HEK293 (cell line): Measurements from ENCODE around the gene SPON1.

Experiments
- CTCF ChIA-PET: fragments of 350-600 bp; formaldehyde crosslinking; extraction: SDS; loops from one replicate; lab custom pipeline; 2021; ENCODE audit warnings: antibody characterized with exemption; lab: Yijun Ruan, JAX
- POLR2A ChIA-PET: fragments of 300-600 bp; formaldehyde crosslinking; extraction: SDS; loops from one replicate; lab custom pipeline; 2020; ENCODE audit warnings: antibody characterized with exemption, inconsistent platforms; lab: Yijun Ruan, JAX
- H3K27ac ChIP-seq: fragments of 200-500 bp; sonication (Bioruptor generic); 2 replicates; pipeline ENCODE4 v1.5.1; 2014; ENCODE audit warnings: low read depth, low read length, control low read depth, inconsistent platforms; ENCODE audit errors: extremely low read depth
- H3K36me3 ChIP-seq, 2 experiments: fragments of 200-500 bp in 1 of 2; sonication (Bioruptor generic) in 1 of 2; 1 replicate in 1 of 2; 2 replicates in 1 of 2; pipeline ENCODE4 v1.5.1; 2014 to 2017; ENCODE audit warnings: inconsistent platforms in 2 of 2, low read length in 2 of 2; ENCODE audit not compliant: control insufficient read depth in 2 of 2, insufficient read depth in 1 of 2
- H3K4me1 ChIP-seq: fragments of 200-500 bp; sonication (Bioruptor generic); 2 replicates; pipeline ENCODE4 v1.5.1; 2014; ENCODE audit warnings: mild to moderate bottlenecking, low read length, inconsistent platforms; ENCODE audit not compliant: control insufficient read depth, insufficient read depth
- H3K4me3 ChIP-seq: 2 replicates; pipeline ENCODE4 v1.5.1; 2011; ENCODE audit warnings: low read depth, mild to moderate bottlenecking, control low read depth, low read length, moderate library complexity
- H3K9me3 ChIP-seq: fragments of 200-500 bp; sonication (Bioruptor generic); 2 replicates; pipeline ENCODE4 v1.5.1; 2014; ENCODE audit warnings: low read depth, low read length, inconsistent platforms; ENCODE audit not compliant: control insufficient read depth, insufficient read depth
- CTCF ChIP-seq: fragments of 450-650 bp; formaldehyde crosslinking; IDR thresholded peaks from 2 replicates; pipeline ENCODE4 v1.5.1; 2016; ENCODE audit warnings: missing biosample characterization, missing genetic modification characterization
- HOXD13 ChIP-seq: sonication (generic); formaldehyde crosslinking; IDR thresholded peaks from 2 replicates; pipeline ENCODE4 v1.8.0; 2022; ENCODE audit warnings: missing genetic modification reagents, borderline replicate concordance
- OVOL3 ChIP-seq: fragments of 450-650 bp; formaldehyde crosslinking; IDR thresholded peaks from 2 replicates; pipeline ENCODE4 v1.5.1; 2016; ENCODE audit warnings: missing biosample characterization, missing genetic modification characterization
- PRDM10 ChIP-seq: fragments of 450-650 bp; formaldehyde crosslinking; IDR thresholded peaks from 2 replicates; pipeline ENCODE4 v1.5.1; 2016; ENCODE audit warnings: missing biosample characterization, missing genetic modification characterization
- SP2 ChIP-seq: fragments of 450-650 bp; formaldehyde crosslinking; IDR thresholded peaks from 2 replicates; pipeline ENCODE4 v1.5.1; 2016; ENCODE audit warnings: missing biosample characterization, missing genetic modification characterization
- TCF7L2 ChIP-seq: IDR thresholded peaks from 2 replicates; pipeline ENCODE4 v1.6.1; 2011; ENCODE audit warnings: low read depth, mild to moderate bottlenecking, inconsistent platforms, low read length, moderate library complexity, borderline replicate concordance
- ZBTB17 ChIP-seq: fragments of 450-650 bp; formaldehyde crosslinking; IDR thresholded peaks from 2 replicates; pipeline ENCODE4 v1.5.1; 2016; ENCODE audit warnings: missing biosample characterization, missing genetic modification characterization
- ZBTB49 ChIP-seq: fragments of 450-650 bp; formaldehyde crosslinking; IDR thresholded peaks from 2 replicates; pipeline ENCODE4 v1.5.1; 2016; ENCODE audit warnings: missing biosample characterization, missing genetic modification characterization, low read depth
- ZBTB8A ChIP-seq: fragments of 450-650 bp; formaldehyde crosslinking; IDR thresholded peaks from 2 replicates; pipeline ENCODE4 v1.5.1; 2016; ENCODE audit warnings: missing biosample characterization, missing genetic modification characterization
- ZEB2 ChIP-seq: fragments of 450-650 bp; formaldehyde crosslinking; IDR thresholded peaks from 2 replicates; pipeline ENCODE4 v1.5.1; 2016; ENCODE audit warnings: missing biosample characterization, missing genetic modification characterization
- ZFP37 ChIP-seq: fragments of 450-650 bp; formaldehyde crosslinking; IDR thresholded peaks from 2 replicates; pipeline ENCODE4 v1.5.1; 2016; ENCODE audit warnings: missing biosample characterization, missing genetic modification characterization
- ZNF10 ChIP-seq: fragments of 450-650 bp; formaldehyde crosslinking; IDR thresholded peaks from 2 replicates; pipeline ENCODE4 v1.5.1; 2017; ENCODE audit warnings: missing biosample characterization, missing genetic modification characterization
- ZNF19 ChIP-seq: fragments of 450-650 bp; formaldehyde crosslinking; IDR thresholded peaks from 2 replicates; pipeline ENCODE4; 2016; ENCODE audit warnings: missing biosample characterization, missing genetic modification characterization, low read depth
- ZNF2 ChIP-seq: fragments of 450-650 bp; formaldehyde crosslinking; IDR thresholded peaks from 2 replicates; pipeline ENCODE4 v1.5.1; 2016; ENCODE audit warnings: missing biosample characterization, missing genetic modification characterization
- ZNF280D ChIP-seq: fragments of 450-650 bp; formaldehyde crosslinking; IDR thresholded peaks from 2 replicates; pipeline ENCODE4 v1.5.1; 2016; ENCODE audit warnings: missing biosample characterization, missing genetic modification characterization
- ZNF335 ChIP-seq: fragments of 450-650 bp; formaldehyde crosslinking; conservative IDR thresholded peaks from 2 replicates; pipeline ENCODE4 v1.5.1; 2016; ENCODE audit warnings: missing biosample characterization, missing genetic modification characterization
- ZNF341 ChIP-seq: fragments of 450-650 bp; formaldehyde crosslinking; IDR thresholded peaks from 2 replicates; pipeline ENCODE4; 2016; ENCODE audit warnings: low read depth, missing biosample characterization, missing genetic modification characterization
- ZNF366 ChIP-seq: fragments of 450-650 bp; formaldehyde crosslinking; conservative IDR thresholded peaks from 2 replicates; pipeline ENCODE4 v1.5.1; 2016; ENCODE audit warnings: missing biosample characterization, missing genetic modification characterization
- ZNF558 ChIP-seq: fragments of 450-650 bp; formaldehyde crosslinking; IDR thresholded peaks from 2 replicates; pipeline ENCODE4 v1.5.1; 2016; ENCODE audit warnings: missing biosample characterization, missing genetic modification characterization
- ZNF600 ChIP-seq: fragments of 450-650 bp; formaldehyde crosslinking; IDR thresholded peaks from 2 replicates; pipeline ENCODE4 v1.5.1; 2016; ENCODE audit warnings: missing biosample characterization, missing genetic modification characterization
- ZNF645 ChIP-seq: fragments of 450-650 bp; formaldehyde crosslinking; IDR thresholded peaks from 2 replicates; pipeline ENCODE4; 2016; ENCODE audit warnings: missing biosample characterization, missing genetic modification characterization
- ZNF660 ChIP-seq: fragments of 450-650 bp; IDR thresholded peaks from 2 replicates; pipeline ENCODE4 v1.5.1; 2018; ENCODE audit warnings: missing biosample characterization, mild to moderate bottlenecking, missing genetic modification characterization
- ZNF692 ChIP-seq: fragments of 450-650 bp; formaldehyde crosslinking; IDR thresholded peaks from 2 replicates; pipeline ENCODE4 v1.5.1; 2016; ENCODE audit warnings: missing biosample characterization, missing genetic modification characterization
- ZXDB ChIP-seq: fragments of 450-650 bp; formaldehyde crosslinking; IDR thresholded peaks from 2 replicates; pipeline ENCODE4 v1.5.1; 2016; ENCODE audit warnings: missing biosample characterization, missing genetic modification characterization

Gene SPON1

GRCh38 chr11:13962562-13963168 lies at the start of gene SPON1:
TSS of gene SPON1 (plus strand) at chr11:13962723. CDS start at chr11:13962905, 182 bp downstream.
- ChIA-PET POLR2A (interaction anchor here (0.8 kb wide), 1 partner anchor 8 kb away, joined by 4 read pairs; no protein-coding TSS in a partner anchor), CTCF (interaction anchor here (0.7 to 1.9 kb wide), 4 partner anchors 11 to 414 kb away, joined by 3 to 6 read pairs (median 5); no protein-coding TSS in a partner anchor)
- H3K9me3 ChIP-seq = no peaks in the 10 kb centered on the region
- H3K27ac ChIP-seq = peak within 1 kb of the TSS; percentile 53; the same call in 1 of the 2 replicates
- no peaks in the 10 kb centered on the region for H3K36me3 ChIP-seq
- peak within 1 kb of the TSS; percentile 38 for H3K4me3 ChIP-seq
- no peaks in the 10 kb centered on the region; the same call in 1 of the 2 replicates for H3K4me1 ChIP-seq
- TF ChIP-seq ZNF645 (tag by site-specific recombination) = no peak
- peak; percentile 74 for TF ChIP-seq ZNF335
- TF ChIP-seq ZFP37 (tag by site-specific recombination) = no peak
- TF ChIP-seq ZXDB (tag by site-specific recombination) = 0 out of 2 replicates have a peak, but pooled peaks have one; percentile 33
- TF ChIP-seq ZNF600 (tag by site-specific recombination) = 0 out of 2 replicates have a peak, but pooled peaks have one; percentile 49
- no peak for TF ChIP-seq ZBTB49 (tag by site-specific recombination)
- TF ChIP-seq ZNF19 (tag by site-specific recombination) = no peak
- peak; percentile 33; the same call in 1 of the 2 replicates for TF ChIP-seq ZNF341
- TF ChIP-seq ZNF366 (tag by site-specific recombination) = peak; percentile 62
- TF ChIP-seq ZNF660 (tag by site-specific recombination) = 0 out of 2 replicates have a peak, but pooled peaks have one; percentile 49
- TF ChIP-seq SP2 (tag by site-specific recombination) = 0 out of 2 replicates have a peak, but pooled peaks have one; percentile 7
- no peak for TF ChIP-seq ZNF280D (tag by site-specific recombination)
- TF ChIP-seq TCF7L2 = no peak
- TF ChIP-seq ZNF10 = 0 out of 2 replicates have a peak, but pooled peaks have one; percentile 19
- peak; percentile 68 for TF ChIP-seq ZNF692 (tag by site-specific recombination)
- TF ChIP-seq ZBTB17 (tag by site-specific recombination) = peak; percentile 73
- TF ChIP-seq ZNF558 = no peak
- peak; percentile 64; the same call in 1 of the 2 replicates for TF ChIP-seq ZNF2 (tag by site-specific recombination)
- no peak for TF ChIP-seq OVOL3 (tag by site-specific recombination)
- peak; percentile 86 for TF ChIP-seq ZBTB8A (tag by site-specific recombination)
- TF ChIP-seq CTCF (tag by site-specific recombination) = peak; percentile 53
- peak; percentile 69 for TF ChIP-seq PRDM10 (tag by site-specific recombination)
- TF ChIP-seq ZEB2 (tag by site-specific recombination) = 0 out of 2 replicates have a peak, but pooled peaks have one; percentile 35
- TF ChIP-seq HOXD13 = no peak
